Neural cell (in vitro differentiated cells): ENCODE measurements around the gene GNAS-AS1.

Experiments
- CTCF ChIP-seq: fragments of 450-650 bp; IDR thresholded peaks from 2 replicates; pipeline ENCODE4 v1.5.1; 2014; ENCODE audit warnings: antibody characterized with exemption, mild to moderate bottlenecking, moderate library complexity; ENCODE audit not compliant: poor library complexity, severe bottlenecking
- EP300 ChIP-seq: fragments of 450-650 bp; conservative IDR thresholded peaks from 2 replicates; pipeline ENCODE4 v1.6.1; 2014; ENCODE audit warnings: antibody characterized with exemption, mild to moderate bottlenecking, moderate library complexity; ENCODE audit not compliant: poor library complexity, severe bottlenecking
- POLR2AphosphoS5 ChIP-seq: IDR thresholded peaks from 2 replicates; pipeline ENCODE4 v1.6.1; 2012
- RAD21 ChIP-seq: fragments of 450-650 bp; conservative IDR thresholded peaks from 2 replicates; pipeline ENCODE4 v1.6.1; 2014; ENCODE audit warnings: antibody characterized with exemption, mild to moderate bottlenecking, moderate library complexity

GRCh38 chr20:58874469-58874868, 23.8 kb upstream of the GNAS-AS1 start:
- TF ChIP-seq CTCF (no peak), RAD21 (no peak), EP300 (no peak), POLR2AphosphoS5 (no peak)
